MM.1S (cell line): Measurements from ENCODE around the gene TBC1D16.

Experiments used
- EZH2 ChIP-seq: fragments of 300-600 bp; sonication (generic); optimal IDR thresholded peaks from 2 replicates; pipeline ENCODE3; 2017; ENCODE audit warnings: low read depth, mild to moderate bottlenecking, antibody characterized with exemption, low read length, mixed read lengths
- TF ChIP-seq, protein P1 (sequence below): fragments of 300-600 bp; sonication (generic); IDR thresholded peaks from 2 replicates; pipeline ENCODE4 v1.5.1; 2016; ENCODE audit warnings: antibody characterized with exemption, low read length, mixed read lengths

DNA sequence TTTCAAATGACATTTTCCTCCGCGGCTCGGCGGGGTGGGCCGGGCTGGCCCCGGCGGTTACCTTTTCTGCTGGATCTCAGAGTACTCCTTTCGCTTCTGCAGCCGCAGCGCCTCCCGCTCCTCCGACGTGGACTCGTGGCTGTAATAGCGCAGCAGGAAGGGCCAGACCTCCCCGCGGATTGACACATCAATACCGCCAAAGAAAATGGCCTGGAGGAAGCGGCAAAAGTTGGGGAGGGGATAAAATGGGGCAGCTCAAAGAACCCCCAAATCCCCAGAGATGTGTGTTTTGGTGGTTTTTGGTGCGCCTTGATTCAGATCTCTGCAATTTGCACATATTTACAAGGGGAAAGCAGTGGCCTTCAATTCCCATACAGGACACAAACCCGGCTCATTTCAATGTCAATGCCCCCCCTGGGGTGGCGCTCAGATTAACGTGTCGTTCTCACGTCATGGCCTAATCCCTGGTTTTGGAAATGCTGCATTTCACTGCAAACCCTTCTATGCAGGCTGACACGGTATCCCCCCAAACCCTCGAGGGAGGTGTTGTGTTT lies 85.9 kb downstream of the TBC1D16 start:
- TF ChIP-seq, protein P1, sequence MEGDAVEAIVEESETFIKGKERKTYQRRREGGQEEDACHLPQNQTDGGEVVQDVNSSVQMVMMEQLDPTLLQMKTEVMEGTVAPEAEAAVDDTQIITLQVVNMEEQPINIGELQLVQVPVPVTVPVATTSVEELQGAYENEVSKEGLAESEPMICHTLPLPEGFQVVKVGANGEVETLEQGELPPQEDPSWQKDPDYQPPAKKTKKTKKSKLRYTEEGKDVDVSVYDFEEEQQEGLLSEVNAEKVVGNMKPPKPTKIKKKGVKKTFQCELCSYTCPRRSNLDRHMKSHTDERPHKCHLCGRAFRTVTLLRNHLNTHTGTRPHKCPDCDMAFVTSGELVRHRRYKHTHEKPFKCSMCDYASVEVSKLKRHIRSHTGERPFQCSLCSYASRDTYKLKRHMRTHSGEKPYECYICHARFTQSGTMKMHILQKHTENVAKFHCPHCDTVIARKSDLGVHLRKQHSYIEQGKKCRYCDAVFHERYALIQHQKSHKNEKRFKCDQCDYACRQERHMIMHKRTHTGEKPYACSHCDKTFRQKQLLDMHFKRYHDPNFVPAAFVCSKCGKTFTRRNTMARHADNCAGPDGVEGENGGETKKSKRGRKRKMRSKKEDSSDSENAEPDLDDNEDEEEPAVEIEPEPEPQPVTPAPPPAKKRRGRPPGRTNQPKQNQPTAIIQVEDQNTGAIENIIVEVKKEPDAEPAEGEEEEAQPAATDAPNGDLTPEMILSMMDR: no peak
- TF ChIP-seq EZH2: no peak
